Mucosa of descending colon (tissue), 3 donors: Measurements from ENCODE around the gene SF3A2. TPM values are rescaled to one million over a fixed set of nuclear protein-coding genes. Genes with fewer than 3 reads are reported as not detected.

ENCODE experiments used
- ATAC-seq: fragments of 200-7000 bp; cut with Tn5 transposase; one replicate; pipeline ENCODE4 v1.9.1; 2020; ENCODE audit warnings: mild to moderate bottlenecking, moderate library complexity
- DNase-seq, 3 donors: peaks; one replicate each; pipeline ENCODE4 v3.0.0-alpha.2; 2020
- H3K36me3 ChIP-seq: fragments of 200-600 bp; one replicate; pipeline ENCODE4 v1.8.0; 2021; ENCODE audit warnings: low read depth, mild to moderate bottlenecking
- H3K4me1 ChIP-seq: fragments of 200-600 bp; one replicate; pipeline ENCODE4 v1.8.0; 2021; ENCODE audit warnings: low read depth, mild to moderate bottlenecking
- H3K4me3 ChIP-seq: fragments of 200-600 bp; one replicate; pipeline ENCODE4 v1.8.0; 2021; ENCODE audit warnings: mild to moderate bottlenecking
- H3K9me3 ChIP-seq: fragments of 200-600 bp; one replicate; pipeline ENCODE4 v1.8.0; 2021; ENCODE audit warnings: mild to moderate bottlenecking
- CTCF ChIP-seq: fragments of 200-600 bp; IDR thresholded peaks from one replicate; pipeline ENCODE4 v1.8.0; 2022; ENCODE audit warnings: antibody characterized with exemption, mild to moderate bottlenecking
- intact Hi-C, 2 donors: fragments of 100-400 bp; cut with DNase I in 1 of 2; cut with micrococcal nuclease in 1 of 2; formaldehyde crosslinking; loops; one replicate each; pipeline versions ENCODE4 v1.11.0 to v1.11.1; 2022; cut with DNase I, micrococcal nuclease
- total RNA-seq, 3 donors: library from RNA; stranded (reverse); fragmentation: NEBNext Ultra II Directional in 2 of 3; extraction: Animal tissue kit (Norgen Biotek cat#: 25700) in 2 of 3; gene quantifications; one replicate each; pipeline versions ENCODE4 v1.2.1 to v1.2.4, GENCODE V29; 2021 to 2023
- donor health status: DM: no; HTN: no; CAD: no; lungs with moderate emphysema.
- donor health status: DM: no; HTN: no; CAD: no.
- donor health status: DM: no; HTN: yes; CAD: no.

SF3A2 gene
- total RNA-seq, 3 donors from 2014 or later: 60.6 to 81.2 (median 68.2) TPM

- ATAC-seq: no peak
- Histone ChIP-seq H3K4me3 (no peak overlapping the region), H3K36me3 (no peaks in the 10 kb centered on the region), H3K9me3 (no peaks in the 10 kb centered on the region), H3K4me1 (no peaks in the 10 kb centered on the region)
- DNase-seq: no peak
- intact Hi-C loops: no loop called here
- TF ChIP-seq CTCF: no peak
Observed at GRCh38 chr19:2283835-2284507, 47.3 kb downstream of the SF3A2 start.

- intact Hi-C loops: no loop called here
- no peaks in the 10 kb centered on the region for H3K9me3 ChIP-seq
- DNase-seq (no peak), ATAC-seq (no peak)
- peaks cover 20% of the 10 kb centered on the region for H3K4me1 ChIP-seq
- no peaks in the 10 kb centered on the region for H3K36me3 ChIP-seq
- H3K4me3 ChIP-seq: no peak overlapping the region
- TF ChIP-seq CTCF: no peak
Observed at GRCh38 chr19:2286402-2287140, 49.9 kb downstream of the SF3A2 start.

- H3K4me1 ChIP-seq: peaks cover 21% of the 10 kb centered on the region
- DNase-seq: no peak
- intact Hi-C loops: no loop called here
- no peak for ATAC-seq
- H3K4me3 ChIP-seq: no peak overlapping the region
- H3K9me3 ChIP-seq: no peaks in the 10 kb centered on the region
- TF ChIP-seq CTCF: no peak
- H3K36me3 ChIP-seq: no peaks in the 10 kb centered on the region
Observed at GRCh38 chr19:2287585-2288337, 51.1 kb downstream of the SF3A2 start.

- no peak for TF ChIP-seq CTCF
- no peak for ATAC-seq
Observed at GRCh38 chr19:2288338-2288817, 51.8 kb downstream of the SF3A2 start.

GRCh38 chr19:2288818-2289713, 52.4 kb downstream of the SF3A2 start:
- DNase-seq (no peak), ATAC-seq (peak; percentile 10)
- Histone ChIP-seq H3K9me3 (no peaks in the 10 kb centered on the region), H3K4me3 (no peak overlapping the region), H3K4me1 (peaks cover 21% of the 10 kb centered on the region), H3K36me3 (no peaks in the 10 kb centered on the region)
- intact Hi-C loops: no loop called here
- TF ChIP-seq CTCF: no peak

More at GRCh38 chr19:2288338-2288817, 51.8 kb downstream of the SF3A2 start:
- Histone ChIP-seq H3K4me1 (peaks cover 21% of the 10 kb centered on the region), H3K9me3 (no peaks in the 10 kb centered on the region), H3K36me3 (no peaks in the 10 kb centered on the region), H3K4me3 (no peak overlapping the region)
- no peak for DNase-seq
- intact Hi-C loops: no loop called here
